Sigmoid colon (tissue), 7 donors: ENCODE data around the gene MYRF. TPM values are rescaled to one million over a fixed set of nuclear protein-coding genes. Genes with fewer than 3 reads are reported as not detected.

ENCODE experiments used
- DNase-seq: peaks from one replicate; pipeline ENCODE4 v3.0.0-alpha.2; 2019
- H3K27ac ChIP-seq, 4 donors: fragments of 200-600 bp; sonication (generic); one replicate each; pipeline ENCODE4 v1.5.1; 2016 to 2019; ENCODE audit warnings: mild to moderate bottlenecking in 1 of 4
- H3K27me3 ChIP-seq, 3 donors: fragments of 200-600 bp; sonication (generic); one replicate each; pipeline ENCODE4 v1.5.1; 2019; ENCODE audit warnings: mild to moderate bottlenecking in 1 of 3
- H3K36me3 ChIP-seq, 4 donors: fragments of 200-600 bp; sonication (generic); one replicate each; pipeline ENCODE4 v1.5.1; 2016 to 2019
- H3K4me1 ChIP-seq, 4 donors: fragments of 200-600 bp; sonication (generic); one replicate each; pipeline ENCODE4 v1.5.1; 2017 to 2019
- H3K4me3 ChIP-seq, 4 donors: fragments of 200-600 bp; sonication (generic); one replicate each; pipeline ENCODE4 v1.5.1; 2017 to 2019; ENCODE audit warnings: mild to moderate bottlenecking in 2 of 4, moderate library complexity in 1 of 4
- H3K9me3 ChIP-seq, 4 donors: fragments of 200-600 bp in 3 of 4; sonication (generic) in 3 of 4; one replicate each; pipeline versions ENCODE4 v1.5.1 to v1.6.1; 2013 to 2019
- CTCF ChIP-seq, 4 experiments: fragments of 450-650 bp in 3 of 4; fragments of 200-600 bp in 1 of 4; IDR thresholded peaks; one replicate each; pipeline ENCODE4 v1.5.1; 2016 to 2019; ENCODE audit warnings: antibody characterized with exemption in 4 of 4, mild to moderate bottlenecking in 3 of 4, moderate library complexity in 2 of 4
- EP300 ChIP-seq, 4 donors: sonication (generic); formaldehyde crosslinking; IDR thresholded peaks; one replicate each; pipeline ENCODE4 v1.6.1; 2017; ENCODE audit warnings: antibody characterized with exemption in 4 of 4
- POLR2A ChIP-seq, 2 donors: fragments of 450-650 bp; IDR thresholded peaks; one replicate each; pipeline ENCODE4 v1.6.1; 2016; ENCODE audit warnings: antibody characterized with exemption in 2 of 2, mild to moderate bottlenecking in 2 of 2, moderate library complexity in 2 of 2
- POLR2AphosphoS5 ChIP-seq, 4 donors: sonication (generic); formaldehyde crosslinking; IDR thresholded peaks; one replicate each; pipeline ENCODE4 v1.6.1; 2017; ENCODE audit warnings: antibody characterized with exemption in 4 of 4
- WGBS, 2 donors: extraction: QIAGEN DNeasy Blood & Tissue Kit; methylation state at CpG; one replicate each; pipeline ENCODE4 v1.1.7; 2013; 5-methylcytosine and 5-hydroxymethylcytosine counted together
- intact Hi-C: fragments of 100-400 bp; cut with DNase I; formaldehyde crosslinking; loops from one replicate; pipeline ENCODE4 v1.15.1; 2023
- polyA plus RNA-seq, 3 donors: library from polyadenylated mRNA; stranded (reverse); fragments of 200-250 nt; gene quantifications; one replicate each; pipeline ENCODE4 v1.2.3, GENCODE V29; 2013
- total RNA-seq, 4 donors: library from RNA; depleted of rRNA; stranded (reverse); fragments of >200 nt; gene quantifications; one replicate each; pipeline ENCODE4 v1.1.0, GENCODE V29; 2016
- donor health status: healthy with polysubstance abuse.
- donor health status: Bipolar disorder and iron deficiency.
- donor health status: healthy.

Gene MYRF
- total and polyA plus RNA-seq, 7 donors = under 0.01 to 6.4 (median 0.66) TPM

- TF ChIP-seq POLR2AphosphoS5 (IDR thresholded peaks at IDR 0.05) = no peak
- TF ChIP-seq CTCF (IDR thresholded peaks at IDR 0.05) = no peak
- no peak for TF ChIP-seq POLR2A (IDR thresholded peaks at IDR 0.05)
- TF ChIP-seq EP300 (IDR thresholded peaks at IDR 0.05) = no peak
- DNase-seq = no peak
- Histone ChIP-seq H3K27me3 (no peaks in the 10 kb centered on the region), H3K36me3 (peaks cover 0 to 19% (median 0%) of the 10 kb centered on the region in 4 donors), H3K4me1 (peaks cover 0 to 21% (median 20%) of the 10 kb centered on the region in 4 donors), H3K27ac (no peak overlapping the region), H3K4me3 (no peak overlapping the region), H3K9me3 (no peaks in the 10 kb centered on the region)
- intact Hi-C loops = no loop called here
- WGBS, 2 donors = 95% methylated on average over 20 of the region's 20 CpGs
Measured at GRCh38 chr11:61720597-61720996, 31.8 kb upstream of the MYRF start.

GRCh38 chr11:61724437-61724836 is 28.0 kb upstream of the MYRF start:
- Histone ChIP-seq H3K27me3 (no peaks in the 10 kb centered on the region), H3K4me3 (no peak overlapping the region), H3K36me3 (peaks cover 0 to 38% (median 2%) of the 10 kb centered on the region in 4 donors), H3K9me3 (no peaks in the 10 kb centered on the region), H3K27ac (no peak overlapping the region), H3K4me1 (peaks cover 0 to 4% (median under 1%) of the 10 kb centered on the region in 4 donors)
- WGBS, 2 donors = 88 to 90% methylated on average over 9 of the region's 9 CpGs
- DNase-seq = no peak
- TF ChIP-seq CTCF (IDR thresholded peaks at IDR 0.05) (no peak), POLR2A (IDR thresholded peaks at IDR 0.05) (no peak), POLR2AphosphoS5 (IDR thresholded peaks at IDR 0.05) (no peak), EP300 (IDR thresholded peaks at IDR 0.05) (no peak)
- intact Hi-C loops = no loop called here

- Histone ChIP-seq H3K36me3 (peaks cover 0 to 32% (median 2%) of the 10 kb centered on the region in 4 donors), H3K4me3 (no peak overlapping the region), H3K4me1 (no peaks in the 10 kb centered on the region), H3K27me3 (no peaks in the 10 kb centered on the region), H3K9me3 (no peaks in the 10 kb centered on the region), H3K27ac (no peak overlapping the region)
- no peak for TF ChIP-seq POLR2AphosphoS5 (IDR thresholded peaks at IDR 0.05)
- no peak for TF ChIP-seq EP300 (IDR thresholded peaks at IDR 0.05)
- no peak for TF ChIP-seq CTCF (IDR thresholded peaks at IDR 0.05)
- no peak for TF ChIP-seq POLR2A (IDR thresholded peaks at IDR 0.05)
- DNase-seq = no peak
- intact Hi-C loops = no loop called here
- WGBS, 2 donors = 86 to 91% methylated on average over 12 of the region's 12 CpGs
Measured at GRCh38 chr11:61725781-61726231, 26.6 kb upstream of the MYRF start.

- Histone ChIP-seq H3K27ac (no peak overlapping the region), H3K4me3 (no peak overlapping the region), H3K36me3 (peaks cover 0 to 32% (median 2%) of the 10 kb centered on the region in 4 donors), H3K27me3 (no peaks in the 10 kb centered on the region), H3K4me1 (peaks cover 0 to 6% (median 5%) of the 10 kb centered on the region in 4 donors), H3K9me3 (no peaks in the 10 kb centered on the region)
- no peak for DNase-seq
- no peak for TF ChIP-seq POLR2A (IDR thresholded peaks at IDR 0.05)
- no peak for TF ChIP-seq POLR2AphosphoS5 (IDR thresholded peaks at IDR 0.05)
- TF ChIP-seq CTCF (IDR thresholded peaks at IDR 0.05) = no peak
- TF ChIP-seq EP300 (IDR thresholded peaks at IDR 0.05) = no peak
- 90 to 93% methylated on average over 13 of the region's 13 CpGs for WGBS, 2 donors
- intact Hi-C loops = no loop called here
Measured at GRCh38 chr11:61726775-61727174, 25.7 kb upstream of the MYRF start.

- no peaks in the 10 kb centered on the region for H3K27me3 ChIP-seq
- no peaks in the 10 kb centered on the region for H3K9me3 ChIP-seq
- H3K27ac ChIP-seq = no peak overlapping the region
- peaks cover 0 to 13% (median 11%) of the 10 kb centered on the region in 4 donors for H3K4me1 ChIP-seq
- no peak for DNase-seq
- H3K4me3 ChIP-seq = no peak overlapping the region
- intact Hi-C loops = no loop called here
- TF ChIP-seq POLR2AphosphoS5 (IDR thresholded peaks at IDR 0.05) (no peak), POLR2A (IDR thresholded peaks at IDR 0.05) (no peak), CTCF (IDR thresholded peaks at IDR 0.05) (no peak), EP300 (IDR thresholded peaks at IDR 0.05) (no peak)
- WGBS, 2 donors = 87 to 94% methylated on average over 3 of the region's 3 CpGs
- peaks cover 0 to 32% (median 2%) of the 10 kb centered on the region in 4 donors for H3K36me3 ChIP-seq
Measured at GRCh38 chr11:61727401-61727811, 25.0 kb upstream of the MYRF start.
